ENCODE data around the gene GGCT.
"Not testable (repeated sequence)": the region's sequence is repeated elsewhere in the genome, so short reads cannot be mapped to it uniquely, and the experiment has no call there.

The GGCT gene

DNA sequence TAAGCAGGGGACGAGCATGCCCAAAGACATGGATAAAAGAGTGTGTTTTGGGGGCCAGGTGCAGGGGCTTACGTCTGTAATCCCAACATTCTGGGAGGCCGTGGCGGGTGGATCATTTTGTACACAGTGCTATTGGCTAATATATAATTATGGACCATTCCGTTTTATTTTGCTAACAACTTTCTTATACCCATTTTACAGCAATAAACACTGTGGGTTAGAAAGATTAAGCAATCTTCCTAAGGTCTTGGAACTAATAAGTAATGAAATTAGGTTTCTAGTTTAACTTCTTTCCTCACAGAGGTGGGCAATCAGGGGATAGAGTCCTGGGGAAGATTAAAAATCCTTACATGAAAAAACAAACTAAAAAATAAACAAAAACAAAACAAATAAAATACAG, 3.4 kb downstream of the GGCT start:
- no peak overlapping the region for H3K27ac Mint-ChIP-seq
- no peaks in the 10 kb centered on the region for H3K27me3 Mint-ChIP-seq (ENCODE audit: low read depth)
- peaks cover 24% of the 10 kb centered on the region for H3K4me1 Mint-ChIP-seq
- TF ChIP-seq, protein P1, sequence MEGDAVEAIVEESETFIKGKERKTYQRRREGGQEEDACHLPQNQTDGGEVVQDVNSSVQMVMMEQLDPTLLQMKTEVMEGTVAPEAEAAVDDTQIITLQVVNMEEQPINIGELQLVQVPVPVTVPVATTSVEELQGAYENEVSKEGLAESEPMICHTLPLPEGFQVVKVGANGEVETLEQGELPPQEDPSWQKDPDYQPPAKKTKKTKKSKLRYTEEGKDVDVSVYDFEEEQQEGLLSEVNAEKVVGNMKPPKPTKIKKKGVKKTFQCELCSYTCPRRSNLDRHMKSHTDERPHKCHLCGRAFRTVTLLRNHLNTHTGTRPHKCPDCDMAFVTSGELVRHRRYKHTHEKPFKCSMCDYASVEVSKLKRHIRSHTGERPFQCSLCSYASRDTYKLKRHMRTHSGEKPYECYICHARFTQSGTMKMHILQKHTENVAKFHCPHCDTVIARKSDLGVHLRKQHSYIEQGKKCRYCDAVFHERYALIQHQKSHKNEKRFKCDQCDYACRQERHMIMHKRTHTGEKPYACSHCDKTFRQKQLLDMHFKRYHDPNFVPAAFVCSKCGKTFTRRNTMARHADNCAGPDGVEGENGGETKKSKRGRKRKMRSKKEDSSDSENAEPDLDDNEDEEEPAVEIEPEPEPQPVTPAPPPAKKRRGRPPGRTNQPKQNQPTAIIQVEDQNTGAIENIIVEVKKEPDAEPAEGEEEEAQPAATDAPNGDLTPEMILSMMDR (IDR thresholded peaks at IDR 0.05; ENCODE audit: unreplicated experiment in 3 of 3), result no peak
- peak overlapping the region in 1 of 3 experiments; percentile 60 for H3K4me3 Mint-ChIP-seq
- peaks cover 42% of the 10 kb centered on the region for H3K36me3 Mint-ChIP-seq (ENCODE audit: low read depth)
- H3K9me3 Mint-ChIP-seq, result peaks cover 3% of the 10 kb centered on the region

DNA sequence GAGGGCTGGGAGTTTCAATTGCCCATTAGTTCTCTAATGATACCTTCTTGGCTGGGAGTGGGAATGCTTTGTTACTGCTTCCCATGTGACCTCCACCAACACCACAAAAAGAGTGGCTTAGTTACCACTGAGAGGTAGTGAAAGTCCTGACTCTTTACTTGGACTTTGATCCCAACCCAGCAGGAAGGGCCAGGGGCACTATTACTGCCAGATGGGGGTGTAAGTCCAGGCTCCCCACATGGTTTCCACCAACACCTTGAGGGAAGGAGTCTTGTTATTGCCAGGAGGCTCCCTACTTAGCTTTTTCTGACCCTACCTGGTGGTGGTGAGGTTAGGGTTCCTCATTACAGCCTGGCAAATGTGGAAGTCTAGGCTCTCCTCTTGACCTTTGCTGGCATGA, 11.4 kb downstream of the GGCT start:
- peaks cover 37% of the 10 kb centered on the region for H3K9me3 Mint-ChIP-seq

DNA sequence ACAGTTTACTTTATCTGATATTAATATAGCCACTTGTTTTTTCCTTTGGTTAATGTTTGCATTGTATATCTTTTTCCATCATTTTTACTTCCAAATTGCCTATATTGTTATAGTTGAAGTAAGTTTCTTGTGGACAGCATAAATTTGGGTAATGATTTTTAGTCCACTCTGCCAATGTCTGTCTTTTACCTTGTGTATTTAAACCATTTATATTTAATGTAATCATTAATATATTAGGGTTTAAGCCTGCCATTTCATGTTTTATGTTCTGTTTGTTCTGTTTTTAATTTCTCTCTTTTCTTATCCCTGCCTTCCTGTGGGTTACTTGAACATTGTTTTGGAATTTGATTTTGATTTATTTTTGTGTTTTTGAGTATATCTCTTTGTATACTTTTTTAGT, 13.2 kb downstream of the GGCT start:
- Mint-ChIP-seq H3K36me3 (ENCODE audit: low read depth) (peaks cover 35% of the 10 kb centered on the region), H3K4me3 (no peak overlapping the region), H3K9me3 (peaks cover 37% of the 10 kb centered on the region), H3K27me3 (ENCODE audit: low read depth) (no peaks in the 10 kb centered on the region), H3K27ac (no peak overlapping the region), H3K4me1 (no peaks in the 10 kb centered on the region)
- TF ChIP-seq, protein P1 (IDR thresholded peaks at IDR 0.05; ENCODE audit: unreplicated experiment in 3 of 3), result no peak

More for the DNA sequence above, 11.4 kb downstream of the GGCT start:
- H3K4me3 Mint-ChIP-seq, result no peak overlapping the region
- H3K27ac Mint-ChIP-seq, result no peak overlapping the region
- H3K36me3 Mint-ChIP-seq (ENCODE audit: low read depth), result peaks cover 46% of the 10 kb centered on the region
- TF ChIP-seq, protein P1 (IDR thresholded peaks at IDR 0.05; ENCODE audit: unreplicated experiment in 3 of 3), result no peak
- H3K4me1 Mint-ChIP-seq, result no peaks in the 10 kb centered on the region
- no peaks in the 10 kb centered on the region for H3K27me3 Mint-ChIP-seq (ENCODE audit: low read depth)

DNA sequence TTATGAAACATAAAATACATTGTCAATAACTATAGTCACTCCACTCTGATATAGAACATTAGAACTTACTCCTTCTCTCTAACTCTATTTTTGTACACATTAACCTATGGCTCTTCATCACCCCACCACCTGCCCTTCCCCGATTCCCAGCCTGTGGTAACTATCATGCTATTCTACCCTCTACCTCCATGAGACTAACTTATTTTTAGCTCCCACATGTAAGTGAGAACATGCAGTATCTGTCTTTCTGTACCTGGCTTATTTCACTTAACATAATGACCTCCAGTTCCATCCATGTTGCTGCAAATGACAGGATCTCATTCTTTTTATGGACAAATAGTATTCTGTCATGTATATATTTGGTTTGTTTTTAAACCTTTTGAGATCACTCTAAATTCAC, 17.3 kb downstream of the GGCT start:
- no peak overlapping the region for H3K27ac Mint-ChIP-seq
- TF ChIP-seq, protein P1 (IDR thresholded peaks at IDR 0.05; ENCODE audit: unreplicated experiment in 3 of 3), result no peak

DNA sequence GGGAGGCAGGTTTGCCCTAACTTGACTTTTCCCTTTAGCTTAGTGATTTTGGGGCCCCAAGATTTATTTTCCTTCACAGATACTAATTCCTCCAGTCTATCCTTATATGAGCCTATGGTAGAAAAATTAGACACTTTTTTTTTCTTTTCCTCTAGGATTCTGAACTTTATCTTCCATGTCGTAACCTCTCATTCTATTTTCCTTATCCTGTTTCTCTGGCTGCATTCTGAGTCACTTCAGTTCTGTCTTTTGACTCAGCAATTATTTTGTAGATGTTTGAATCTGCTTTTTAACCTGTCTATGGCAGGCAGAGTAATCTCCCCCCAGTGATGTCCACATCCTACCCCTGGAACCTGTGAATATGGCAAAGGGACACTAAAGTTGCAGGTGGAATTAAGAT, 19.0 kb downstream of the GGCT start:
- Mint-ChIP-seq H3K27ac (no peak overlapping the region), H3K4me1 (no peaks in the 10 kb centered on the region)

More for the DNA sequence above, 17.3 kb downstream of the GGCT start:
- no peaks in the 10 kb centered on the region for H3K4me1 Mint-ChIP-seq
- H3K36me3 Mint-ChIP-seq (ENCODE audit: low read depth), result peaks cover 10% of the 10 kb centered on the region
- H3K4me3 Mint-ChIP-seq, result no peak overlapping the region
- H3K27me3 Mint-ChIP-seq (ENCODE audit: low read depth), result no peaks in the 10 kb centered on the region
- H3K9me3 Mint-ChIP-seq, result peaks cover 22% of the 10 kb centered on the region

DNA sequence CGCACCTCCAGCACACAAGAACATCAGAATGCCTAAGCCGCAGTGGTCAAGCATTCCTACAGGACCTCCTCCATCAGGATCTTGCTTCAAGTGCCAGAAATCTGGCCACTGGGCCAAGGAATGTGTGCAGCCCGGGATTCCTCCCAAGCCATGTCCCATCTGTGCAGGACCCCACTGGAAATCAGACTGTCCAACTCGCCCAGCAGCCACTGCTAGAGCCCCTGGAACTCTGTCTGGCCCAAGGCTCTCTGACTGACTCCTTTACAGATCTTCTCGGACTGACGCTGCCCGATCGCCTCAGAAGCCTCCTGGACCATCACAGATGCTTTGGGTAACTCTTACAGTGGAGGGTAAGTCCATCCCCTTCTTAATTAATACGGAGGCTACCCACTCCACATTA, 23.2 kb downstream of the GGCT start:
- not testable (repeated sequence) for H3K9me3 Mint-ChIP-seq; H3K36me3 Mint-ChIP-seq (ENCODE audit: low read depth); H3K27ac Mint-ChIP-seq; H3K4me3 Mint-ChIP-seq; H3K4me1 Mint-ChIP-seq; H3K27me3 Mint-ChIP-seq (ENCODE audit: low read depth)

More for the DNA sequence above, 19.0 kb downstream of the GGCT start:
- TF ChIP-seq, protein P1 (IDR thresholded peaks at IDR 0.05; ENCODE audit: unreplicated experiment in 3 of 3), result no peak
- Mint-ChIP-seq H3K9me3 (peaks cover 6% of the 10 kb centered on the region), H3K36me3 (ENCODE audit: low read depth) (no peaks in the 10 kb centered on the region), H3K27me3 (ENCODE audit: low read depth) (no peaks in the 10 kb centered on the region), H3K4me3 (no peak overlapping the region)

All from nephron (organoid).